ENCODE measurements around the gene TECPR2.
A peak's percentile ranks its signal among the peaks of the same experiment; 100 is the strongest.

Gene TECPR2

DNA sequence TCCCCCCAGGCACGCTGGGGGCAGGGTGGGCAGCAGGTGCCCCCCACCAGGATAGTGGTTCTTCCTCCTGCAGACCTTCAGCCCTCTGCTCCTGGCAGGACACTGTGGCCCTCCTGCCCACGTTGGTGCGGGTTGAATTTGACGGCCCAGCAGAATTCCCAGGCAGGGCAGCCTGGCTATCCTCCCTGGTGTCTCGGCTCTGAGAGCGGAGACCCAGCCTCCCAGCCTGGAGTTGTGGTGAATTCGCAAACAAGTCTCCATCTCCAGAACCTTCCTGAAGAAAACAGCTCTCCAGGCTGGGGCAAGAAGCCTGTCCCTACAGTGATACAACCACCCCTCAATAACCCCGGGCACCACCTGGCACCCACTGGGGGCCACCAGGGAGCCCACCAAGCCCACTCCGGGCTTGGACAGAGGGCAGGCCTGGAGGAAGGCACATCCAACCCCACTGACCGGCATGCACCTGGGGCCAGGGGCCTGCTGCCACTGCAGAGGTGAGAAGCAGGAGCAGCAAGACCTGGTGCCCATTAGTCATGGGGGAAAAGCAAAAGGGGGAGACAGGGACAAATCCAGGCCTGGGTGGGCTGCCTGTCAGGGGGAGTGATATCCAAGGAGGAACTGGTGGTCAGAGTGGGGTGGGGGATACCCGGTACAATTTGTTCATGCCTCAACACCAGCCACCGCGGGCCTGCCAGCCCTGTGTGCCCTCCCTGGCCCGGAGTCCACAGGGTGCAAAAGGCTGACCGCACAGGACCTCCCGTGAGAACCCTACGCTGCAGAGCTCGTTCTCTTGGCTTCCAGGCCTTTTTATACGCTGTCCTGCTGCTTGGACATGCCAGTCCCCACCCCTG, 143.3 kb downstream of the TECPR2 start:
- TF ChIP-seq, protein P1, sequence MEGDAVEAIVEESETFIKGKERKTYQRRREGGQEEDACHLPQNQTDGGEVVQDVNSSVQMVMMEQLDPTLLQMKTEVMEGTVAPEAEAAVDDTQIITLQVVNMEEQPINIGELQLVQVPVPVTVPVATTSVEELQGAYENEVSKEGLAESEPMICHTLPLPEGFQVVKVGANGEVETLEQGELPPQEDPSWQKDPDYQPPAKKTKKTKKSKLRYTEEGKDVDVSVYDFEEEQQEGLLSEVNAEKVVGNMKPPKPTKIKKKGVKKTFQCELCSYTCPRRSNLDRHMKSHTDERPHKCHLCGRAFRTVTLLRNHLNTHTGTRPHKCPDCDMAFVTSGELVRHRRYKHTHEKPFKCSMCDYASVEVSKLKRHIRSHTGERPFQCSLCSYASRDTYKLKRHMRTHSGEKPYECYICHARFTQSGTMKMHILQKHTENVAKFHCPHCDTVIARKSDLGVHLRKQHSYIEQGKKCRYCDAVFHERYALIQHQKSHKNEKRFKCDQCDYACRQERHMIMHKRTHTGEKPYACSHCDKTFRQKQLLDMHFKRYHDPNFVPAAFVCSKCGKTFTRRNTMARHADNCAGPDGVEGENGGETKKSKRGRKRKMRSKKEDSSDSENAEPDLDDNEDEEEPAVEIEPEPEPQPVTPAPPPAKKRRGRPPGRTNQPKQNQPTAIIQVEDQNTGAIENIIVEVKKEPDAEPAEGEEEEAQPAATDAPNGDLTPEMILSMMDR (IDR thresholded peaks at IDR 0.05; ENCODE audit: low read depth, low read length): no peak
- no peak overlapping the region for H3K4me3 ChIP-seq (ENCODE audit: low read depth, low read length)

DNA sequence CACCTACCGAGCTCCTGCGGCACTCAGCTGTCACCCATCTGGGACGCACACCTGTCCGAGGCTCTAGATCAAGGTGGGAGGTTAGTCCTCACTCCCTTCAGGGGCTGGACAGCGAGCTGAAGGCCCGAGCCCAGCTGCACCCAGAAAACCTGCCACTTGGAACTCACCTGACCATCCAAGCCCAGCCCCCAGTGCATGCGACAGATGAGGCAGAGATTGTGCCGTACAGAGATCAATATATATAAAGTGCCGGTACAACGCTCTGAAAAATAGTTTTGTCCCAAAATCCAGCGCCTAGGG, 143.8 kb downstream of the TECPR2 start:
- no peak overlapping the region for H3K4me3 ChIP-seq (ENCODE audit: low read depth, low read length)
- TF ChIP-seq, protein P1 (IDR thresholded peaks at IDR 0.05; ENCODE audit: low read depth, low read length): no peak

DNA sequence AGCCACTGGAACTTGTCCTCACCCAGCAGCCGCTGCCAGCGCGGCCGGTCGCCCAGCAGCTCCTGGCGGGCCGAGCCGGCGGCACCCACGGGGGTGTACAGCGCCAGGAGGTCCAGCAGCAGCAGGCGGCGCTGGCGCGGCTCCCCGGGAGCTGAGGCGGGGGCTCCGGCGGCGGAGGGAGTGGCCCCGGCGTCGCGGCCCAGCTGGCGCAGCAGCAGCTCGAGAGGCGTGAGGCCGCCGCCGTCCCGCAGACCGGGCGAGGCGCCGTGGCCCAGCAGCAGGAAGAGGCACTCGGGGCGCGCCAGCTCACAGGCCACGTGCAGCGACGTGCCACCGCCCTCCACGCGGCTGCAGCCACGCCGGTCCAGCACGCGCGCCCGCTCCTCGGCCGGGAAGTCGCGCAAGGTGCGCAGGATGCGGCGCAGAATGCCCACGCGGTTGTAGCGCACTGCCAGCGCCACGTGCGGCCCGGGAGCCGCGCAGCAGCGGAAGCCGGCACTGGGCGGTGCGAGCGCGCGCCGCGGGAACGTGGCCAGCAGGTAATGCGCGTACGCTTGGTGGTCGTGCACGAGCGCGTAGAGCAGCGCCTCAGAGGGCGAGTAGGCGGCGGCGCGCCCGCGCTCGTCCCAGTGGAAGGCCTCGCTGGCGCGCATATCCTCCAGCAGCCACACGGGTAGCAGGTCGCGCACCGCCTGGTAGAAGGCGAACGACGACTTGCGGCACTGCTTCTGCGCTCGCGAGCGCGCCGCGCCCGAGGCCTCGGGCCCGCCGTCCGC, 144.5 kb downstream of the TECPR2 start:
- TF ChIP-seq, protein P1 (IDR thresholded peaks at IDR 0.05; ENCODE audit: low read depth, low read length): no peak
- no peak overlapping the region for H3K4me3 ChIP-seq (ENCODE audit: low read depth, low read length)

DNA sequence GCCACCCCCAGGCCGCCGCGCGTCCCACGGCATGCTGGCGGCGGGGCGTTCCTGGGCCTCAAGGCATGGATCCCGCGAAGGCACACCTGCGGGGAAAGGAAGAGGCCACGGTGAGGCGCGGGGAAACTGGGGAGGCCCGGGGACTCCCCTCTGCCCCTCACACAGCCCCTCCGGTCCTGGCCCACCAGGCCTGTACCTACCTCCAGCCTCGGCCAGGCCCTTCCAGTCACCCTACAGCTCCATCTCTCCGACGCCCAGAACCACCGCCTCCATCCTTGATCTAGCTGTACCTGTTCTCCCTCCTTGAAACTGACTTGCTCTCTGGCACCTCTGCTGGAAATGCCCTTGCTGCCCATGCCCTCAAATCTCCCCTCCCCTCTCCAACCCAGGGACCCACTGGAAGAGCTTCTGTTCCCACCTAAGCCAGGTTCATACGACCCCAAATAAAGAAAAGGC, 145.1 kb downstream of the TECPR2 start:
- H3K4me3 ChIP-seq (ENCODE audit: low read depth, low read length): no peak overlapping the region
- TF ChIP-seq, protein P1 (IDR thresholded peaks at IDR 0.05; ENCODE audit: low read depth, low read length): no peak

DNA sequence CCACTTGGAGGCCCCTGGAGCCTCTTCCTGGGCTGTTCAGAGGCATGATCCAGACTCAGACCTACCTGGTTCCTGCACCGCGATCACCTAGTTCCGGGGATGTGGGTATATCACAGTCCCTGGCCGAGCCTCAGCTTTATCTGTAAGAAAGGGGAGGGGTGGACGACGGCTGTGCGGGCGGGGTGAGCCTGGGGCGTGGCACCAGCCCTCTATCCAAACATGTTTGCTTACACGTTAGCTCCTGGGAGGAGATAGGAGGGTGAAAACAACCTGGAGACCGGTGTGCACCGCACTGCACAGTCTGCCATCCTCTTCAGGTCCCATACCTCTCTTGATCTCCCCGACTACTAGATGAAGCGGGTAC, 145.7 kb downstream of the TECPR2 start:
- peak overlapping the region; percentile 59 for H3K4me3 ChIP-seq (ENCODE audit: low read depth, low read length)

DNA sequence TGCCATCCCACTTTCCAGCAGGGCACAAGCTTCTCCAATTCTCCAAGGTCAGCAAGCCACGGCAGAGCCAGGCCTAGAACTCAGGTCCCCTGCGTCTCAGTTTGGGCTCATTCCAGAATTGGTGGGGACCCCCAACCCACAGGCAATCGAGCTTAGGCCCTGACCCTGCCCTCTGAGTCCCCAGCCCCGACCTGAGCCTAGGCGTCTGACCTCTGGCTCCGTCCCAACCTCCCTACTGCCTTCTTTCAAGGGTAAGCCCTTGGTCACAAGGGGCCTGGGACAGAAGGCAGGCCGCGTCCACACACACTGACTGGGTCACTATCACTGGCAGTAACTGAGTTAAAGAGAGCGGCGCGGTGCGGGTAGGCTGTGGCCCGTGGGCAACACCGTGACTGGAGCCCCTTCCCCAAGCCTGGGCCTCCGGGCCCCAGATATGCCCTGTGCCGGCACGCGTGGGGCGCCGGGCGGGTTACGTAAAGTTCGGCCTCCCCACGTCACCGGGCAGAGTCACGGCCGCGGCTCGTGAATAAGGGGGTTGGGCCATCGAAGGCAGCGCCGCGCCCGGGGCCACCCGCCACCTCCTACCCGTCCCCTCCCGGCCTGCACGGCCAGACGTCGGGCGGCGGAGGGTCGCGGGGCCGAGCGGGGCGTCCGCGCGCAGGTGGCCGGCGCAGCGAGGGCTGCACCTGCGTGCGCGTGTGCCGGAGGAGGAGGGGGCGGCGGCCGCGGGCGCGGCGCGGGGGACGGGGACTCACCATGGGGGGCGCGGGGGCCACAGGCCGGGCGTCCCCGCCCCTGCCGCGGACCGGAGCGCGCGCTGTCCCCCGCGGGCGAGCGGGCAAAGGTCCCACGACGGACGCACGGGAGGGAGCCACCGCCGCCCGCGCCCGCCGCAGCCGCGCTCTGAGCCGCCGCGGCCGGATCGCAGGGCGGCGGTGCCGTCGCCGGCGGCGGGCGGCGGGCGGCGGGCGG, 146.3 kb downstream of the TECPR2 start:
- TF ChIP-seq, protein P1 (IDR thresholded peaks at IDR 0.05; ENCODE audit: low read depth, low read length): no peak
- H3K4me3 ChIP-seq (ENCODE audit: low read depth, low read length): peak overlapping the region; percentile 59

More for the DNA sequence above, 145.7 kb downstream of the TECPR2 start:
- TF ChIP-seq, protein P1 (IDR thresholded peaks at IDR 0.05; ENCODE audit: low read depth, low read length): no peak
